Fibroblast of skin of right quadriceps (primary cell): Measurements from ENCODE around the gene PRPSAP1.
"Not testable (repeated sequence)": the region's sequence is repeated elsewhere in the genome, so short reads cannot be mapped to it uniquely, and the experiment has no call there.

Experiments
- DNase-seq: peaks from one replicate; pipeline ENCODE4 v3.0.0-alpha.2; 2013

Gene PRPSAP1

GRCh38 chr17:76276461-76277299 lies 77.0 kb downstream of the PRPSAP1 start:
- no peak for DNase-seq

GRCh38 chr17:76276069-76276431 lies 77.7 kb downstream of the PRPSAP1 start:
- DNase-seq = no peak

GRCh38 chr17:76275382-76276068 lies 78.2 kb downstream of the PRPSAP1 start:
- no peak for DNase-seq

- DNase-seq = no peak
Measured at GRCh38 chr17:76274112-76274956, 79.4 kb downstream of the PRPSAP1 start.

- no peak for DNase-seq
Measured at GRCh38 chr17:76273445-76274111, 80.1 kb downstream of the PRPSAP1 start.

GRCh38 chr17:76272541-76273444 lies 80.9 kb downstream of the PRPSAP1 start:
- DNase-seq = no peak

GRCh38 chr17:76271669-76272540 lies 81.8 kb downstream of the PRPSAP1 start:
- DNase-seq = no peak

GRCh38 chr17:76270770-76271668 lies 82.7 kb downstream of the PRPSAP1 start:
- DNase-seq = no peak

- no peak for DNase-seq
Measured at GRCh38 chr17:76270127-76270592, 83.6 kb downstream of the PRPSAP1 start.

- DNase-seq = no peak
Measured at GRCh38 chr17:76268991-76269981, 84.4 kb downstream of the PRPSAP1 start.

- DNase-seq = peak; percentile 82
Measured at GRCh38 chr17:76268015-76268749, 85.5 kb downstream of the PRPSAP1 start.

GRCh38 chr17:76267581-76268001 lies 86.1 kb downstream of the PRPSAP1 start:
- DNase-seq = not testable (repeated sequence)

GRCh38 chr17:76267051-76267576 lies 86.6 kb downstream of the PRPSAP1 start:
- no peak for DNase-seq

GRCh38 chr17:76266244-76266938 lies 87.3 kb downstream of the PRPSAP1 start:
- peak; percentile 44 for DNase-seq

- DNase-seq = peak; percentile 46
Measured at GRCh38 chr17:76265624-76266243, 88.0 kb downstream of the PRPSAP1 start.
